ENCODE results near the gene SLC19A1. TPM values are rescaled to one million over a fixed set of nuclear protein-coding genes. Genes with fewer than 3 reads are reported as not detected.
A peak's percentile ranks its signal among the peaks of the same experiment; 100 is the strongest.
"Not testable (repeated sequence)": the region's sequence is repeated elsewhere in the genome, so short reads cannot be mapped to it uniquely, and the experiment has no call there.

The SLC19A1 gene
- total RNA-seq, 2 experiments from 2014 or later, result 53.2 to 60.2 TPM

- CTCF ChIA-PET, result no interaction called here
- no peak for ATAC-seq
- no peak overlapping the region for H3K4me3 Mint-ChIP-seq
- no peaks in the 10 kb centered on the region for H3K4me1 Mint-ChIP-seq
- H3K9me3 Mint-ChIP-seq (ENCODE audit: low read depth), result no peaks in the 10 kb centered on the region
- H3K27ac Mint-ChIP-seq, result no peak overlapping the region
- no peaks in the 10 kb centered on the region for H3K27me3 Mint-ChIP-seq
- no peak for DNase-seq
- no peaks in the 10 kb centered on the region for H3K36me3 Mint-ChIP-seq
These were observed 34.7 kb downstream of the SLC19A1 start for GRCh38 chr21:45507523-45507875.

- Mint-ChIP-seq H3K4me3 (no peak overlapping the region), H3K36me3 (no peaks in the 10 kb centered on the region)
These were observed 35.3 kb downstream of the SLC19A1 start for GRCh38 chr21:45506836-45507522.

GRCh38 chr21:45506241-45506817 is 35.9 kb downstream of the SLC19A1 start:
- Mint-ChIP-seq H3K27ac (no peak overlapping the region), H3K4me3 (no peak overlapping the region), H3K9me3 (ENCODE audit: low read depth) (no peaks in the 10 kb centered on the region), H3K4me1 (peaks cover 1% of the 10 kb centered on the region), H3K27me3 (no peaks in the 10 kb centered on the region), H3K36me3 (no peaks in the 10 kb centered on the region)
- CTCF ChIA-PET, result no interaction called here
- DNase-seq (no peak), ATAC-seq (no peak)

More at GRCh38 chr21:45506836-45507522, 35.3 kb downstream of the SLC19A1 start:
- Mint-ChIP-seq H3K9me3 (ENCODE audit: low read depth) (no peaks in the 10 kb centered on the region), H3K4me1 (peaks cover 1% of the 10 kb centered on the region), H3K27ac (no peak overlapping the region), H3K27me3 (no peaks in the 10 kb centered on the region)
- CTCF ChIA-PET, result no interaction called here
- ATAC-seq, result no peak
- no peak for DNase-seq

- Mint-ChIP-seq H3K27ac (no peak overlapping the region), H3K4me1 (peaks cover 1% of the 10 kb centered on the region), H3K36me3 (no peaks in the 10 kb centered on the region), H3K9me3 (ENCODE audit: low read depth) (no peaks in the 10 kb centered on the region), H3K4me3 (no peak overlapping the region), H3K27me3 (no peaks in the 10 kb centered on the region)
- no peak for DNase-seq
- CTCF ChIA-PET, result no interaction called here
- ATAC-seq, result no peak
These were observed 36.7 kb downstream of the SLC19A1 start for GRCh38 chr21:45505416-45506021.

- no peak for ATAC-seq
- no peak overlapping the region for H3K27ac Mint-ChIP-seq
- no peak for DNase-seq
These were observed 37.5 kb downstream of the SLC19A1 start for GRCh38 chr21:45504516-45505415.

GRCh38 chr21:45504021-45504515 is 38.2 kb downstream of the SLC19A1 start:
- CTCF ChIA-PET, result interaction anchor here (0.8 to 0.9 kb wide), 2 partner anchors 26 to 93 kb away, joined by 3 read pairs; no protein-coding TSS in a partner anchor
- ATAC-seq (no peak), DNase-seq (no peak)
- H3K4me1 Mint-ChIP-seq, result peaks cover 1% of the 10 kb centered on the region
- no peak overlapping the region for H3K4me3 Mint-ChIP-seq
- peaks cover 4% of the 10 kb centered on the region for H3K9me3 Mint-ChIP-seq (ENCODE audit: low read depth)
- H3K27me3 Mint-ChIP-seq, result no peaks in the 10 kb centered on the region
- H3K27ac Mint-ChIP-seq, result no peak overlapping the region
- no peaks in the 10 kb centered on the region for H3K36me3 Mint-ChIP-seq

More at GRCh38 chr21:45504516-45505415, 37.5 kb downstream of the SLC19A1 start:
- H3K27me3 Mint-ChIP-seq, result no peaks in the 10 kb centered on the region
- CTCF ChIA-PET, result interaction anchor here (0.8 to 0.9 kb wide), 2 partner anchors 27 to 92 kb away, joined by 3 read pairs; no protein-coding TSS in a partner anchor
- peaks cover 1% of the 10 kb centered on the region for H3K9me3 Mint-ChIP-seq (ENCODE audit: low read depth)
- H3K36me3 Mint-ChIP-seq, result no peaks in the 10 kb centered on the region
- no peak overlapping the region for H3K4me3 Mint-ChIP-seq
- peaks cover 1% of the 10 kb centered on the region for H3K4me1 Mint-ChIP-seq

- CTCF ChIA-PET, result not testable (repeated sequence)
These were observed 39.0 kb downstream of the SLC19A1 start for GRCh38 chr21:45503226-45503625.

GRCh38 chr21:45502600-45502999 is 39.6 kb downstream of the SLC19A1 start:
- H3K36me3 Mint-ChIP-seq, result no peaks in the 10 kb centered on the region
- CTCF ChIA-PET, result no interaction called here
- H3K27me3 Mint-ChIP-seq, result no peaks in the 10 kb centered on the region
- peaks cover 1% of the 10 kb centered on the region for H3K4me1 Mint-ChIP-seq
- DNase-seq (no peak), ATAC-seq (no peak)
- H3K27ac Mint-ChIP-seq, result no peak overlapping the region
- H3K9me3 Mint-ChIP-seq (ENCODE audit: low read depth), result peaks cover 7% of the 10 kb centered on the region
- H3K4me3 Mint-ChIP-seq, result no peak overlapping the region

More at GRCh38 chr21:45503226-45503625, 39.0 kb downstream of the SLC19A1 start:
- not testable (repeated sequence) for H3K4me1 Mint-ChIP-seq; H3K9me3 Mint-ChIP-seq (ENCODE audit: low read depth); H3K4me3 Mint-ChIP-seq; H3K36me3 Mint-ChIP-seq; H3K27me3 Mint-ChIP-seq; ATAC-seq; H3K27ac Mint-ChIP-seq; DNase-seq

- H3K27me3 Mint-ChIP-seq, result no peaks in the 10 kb centered on the region
- no peaks in the 10 kb centered on the region for H3K36me3 Mint-ChIP-seq
- H3K4me3 Mint-ChIP-seq, result no peak overlapping the region
- peaks cover 7% of the 10 kb centered on the region for H3K9me3 Mint-ChIP-seq (ENCODE audit: low read depth)
- DNase-seq, result no peak
- no peak for ATAC-seq
- CTCF ChIA-PET, result no interaction called here
- H3K27ac Mint-ChIP-seq, result no peak overlapping the region
- peaks cover 1% of the 10 kb centered on the region for H3K4me1 Mint-ChIP-seq
These were observed 40.3 kb downstream of the SLC19A1 start for GRCh38 chr21:45502006-45502345.

- CTCF ChIA-PET; H3K4me1 Mint-ChIP-seq; DNase-seq; H3K9me3 Mint-ChIP-seq (ENCODE audit: low read depth); H3K27me3 Mint-ChIP-seq; H3K27ac Mint-ChIP-seq; H3K4me3 Mint-ChIP-seq; H3K36me3 Mint-ChIP-seq: not testable (repeated sequence)
- ATAC-seq, result peak; percentile 29
These were observed 40.9 kb downstream of the SLC19A1 start for GRCh38 chr21:45501081-45502005.

- Mint-ChIP-seq H3K27me3 (no peaks in the 10 kb centered on the region), H3K4me3 (no peak overlapping the region), H3K4me1 (peaks cover 1% of the 10 kb centered on the region), H3K36me3 (no peaks in the 10 kb centered on the region), H3K27ac (no peak overlapping the region), H3K9me3 (ENCODE audit: low read depth) (peaks cover 7% of the 10 kb centered on the region)
- CTCF ChIA-PET, result no interaction called here
- ATAC-seq (no peak), DNase-seq (no peak)
These were observed 42.2 kb downstream of the SLC19A1 start for GRCh38 chr21:45499970-45500577.

- ATAC-seq (no peak), DNase-seq (no peak)
- no peaks in the 10 kb centered on the region for H3K36me3 Mint-ChIP-seq
- no peak overlapping the region for H3K4me3 Mint-ChIP-seq
- H3K4me1 Mint-ChIP-seq, result peaks cover 1% of the 10 kb centered on the region
- H3K27ac Mint-ChIP-seq, result no peak overlapping the region
- CTCF ChIA-PET, result no interaction called here
- peaks cover 7% of the 10 kb centered on the region for H3K9me3 Mint-ChIP-seq (ENCODE audit: low read depth)
- H3K27me3 Mint-ChIP-seq, result no peaks in the 10 kb centered on the region
These were observed 43.0 kb downstream of the SLC19A1 start for GRCh38 chr21:45499201-45499750.
